ENCODE measurements around the gene KCNJ10.

GRCh38 chr1:159988006-159988405 lies 82.0 kb downstream of the KCNJ10 start:
- TF ChIP-seq EZH2 (IDR thresholded peaks at IDR 0.05; ENCODE audit: borderline replicate concordance, low read depth, low read length, severe bottlenecking) (no peak), CTCF (IDR thresholded peaks at IDR 0.05; ENCODE audit: extremely low read depth in 1 of 2, insufficient read depth in 1 of 2, low read depth in 1 of 2, low read length in 2 of 2) (no peak), POLR2A (IDR thresholded peaks at IDR 0.05; ENCODE audit: low read depth, low read length) (no peak), MAX (IDR thresholded peaks at IDR 0.05; ENCODE audit: insufficient read depth, insufficient read length) (no peak)

All from endothelial cell of umbilical vein (primary cell).